OCI-LY3 (cell line): Measurements from ENCODE around the gene R3HCC1L.

ENCODE experiments used
- H2AFZ ChIP-seq: fragments of 200-600, 300-600 bp; shearing (Covaris generic); 2 replicates; pipeline ENCODE4 v1.6.0; 2014; ENCODE audit warnings: antibody characterized with exemption, low read depth, low read length
- H3K27ac ChIP-seq: fragments of 200-600, 300-600 bp; sonication (generic); 2 replicates; pipeline ENCODE4 v1.5.1; 2014; ENCODE audit warnings: mild to moderate bottlenecking, low read length, moderate library complexity, mixed read lengths
- H3K27me3 ChIP-seq: fragments of 200-600, 300-600 bp; sonication (generic); 2 replicates; pipeline ENCODE4 v1.6.1; 2014; ENCODE audit warnings: low read depth, low read length, mixed read lengths
- H3K36me3 ChIP-seq: fragments of 200-600, 300-600 bp; sonication (generic); replicated peaks from 2 replicates; pipeline ENCODE3; 2014; ENCODE audit warnings: low read depth, low read length, mixed read lengths
- H3K4me1 ChIP-seq: fragments of 300-600, 200-600 bp; sonication (generic); 2 replicates; pipeline ENCODE4 v1.6.1; 2014; ENCODE audit warnings: low read length, mixed read lengths
- H3K4me2 ChIP-seq: fragments of 200-600, 300-600 bp; sonication (generic); 2 replicates; pipeline ENCODE4 v1.6.1; 2014; ENCODE audit warnings: low read length, mixed read lengths
- H3K4me3 ChIP-seq: fragments of 300-600, 200-600 bp; sonication (generic); 2 replicates; pipeline ENCODE4 v1.5.1; 2014; ENCODE audit warnings: antibody characterized with exemption, mild to moderate bottlenecking, low read length, moderate library complexity
- H3K79me2 ChIP-seq: fragments of 300-600, 200-600 bp; shearing (Covaris generic); 2 replicates; pipeline ENCODE4 v1.6.1; 2014; ENCODE audit warnings: mild to moderate bottlenecking, low read length, mixed read lengths
- H3K9ac ChIP-seq: fragments of 300-600, 200-600 bp; shearing (Covaris generic); 2 replicates; pipeline ENCODE4 v1.6.0; 2014; ENCODE audit warnings: mild to moderate bottlenecking, low read length, moderate library complexity
- H3K9me3 ChIP-seq: fragments of 200-600, 300-600 bp; shearing (Covaris generic); 2 replicates; pipeline ENCODE4 v1.6.1; 2014; ENCODE audit warnings: low read length, mixed read lengths; ENCODE audit not compliant: insufficient read depth
- H4K20me1 ChIP-seq: fragments of 200-600, 300-600 bp; sonication (generic); 2 replicates; pipeline ENCODE4 v1.6.1; 2016; ENCODE audit warnings: low read length, mixed read lengths; ENCODE audit not compliant: insufficient read depth
- CTCF ChIP-seq: fragments of 200-600, 300-600 bp; sonication (generic); IDR thresholded peaks from 2 replicates; pipeline ENCODE4 v1.5.1; 2014; ENCODE audit warnings: antibody characterized with exemption, low read length, low read depth
- EZH2phosphoT487 ChIP-seq: fragments of 200-600 bp; shearing (Covaris generic); IDR thresholded peaks from 2 replicates; pipeline ENCODE4 v1.6.1; 2018; ENCODE audit warnings: antibody characterized with exemption, mixed run types, low read depth

Gene R3HCC1L

GRCh38 chr10:98269435-98269912, 135.0 kb downstream of the R3HCC1L start:
- no peak overlapping the region for H2AFZ ChIP-seq
- no peaks in the 10 kb centered on the region for H4K20me1 ChIP-seq
- no peaks in the 10 kb centered on the region for H3K9me3 ChIP-seq
- H3K79me2 ChIP-seq = no peaks in the 10 kb centered on the region
- no peak overlapping the region for H3K9ac ChIP-seq
- H3K4me1 ChIP-seq = peaks cover 3% of the 10 kb centered on the region; the same call in 1 of the 2 replicates
- TF ChIP-seq EZH2phosphoT487 = no peak
- TF ChIP-seq CTCF = no peak
- H3K27ac ChIP-seq = no peak overlapping the region
- H3K27me3 ChIP-seq = no peaks in the 10 kb centered on the region
- no peak overlapping the region for H3K4me2 ChIP-seq
- H3K4me3 ChIP-seq = no peak overlapping the region
- H3K36me3 ChIP-seq = no peaks in the 10 kb centered on the region

- Histone ChIP-seq H3K36me3 (no peaks in the 10 kb centered on the region), H2AFZ (no peak overlapping the region), H3K27me3 (no peaks in the 10 kb centered on the region), H3K4me2 (no peak overlapping the region), H3K4me3 (no peak overlapping the region), H3K27ac (no peak overlapping the region), H3K9ac (no peak overlapping the region), H3K79me2 (no peaks in the 10 kb centered on the region), H3K9me3 (no peaks in the 10 kb centered on the region), H4K20me1 (no peaks in the 10 kb centered on the region), H3K4me1 (peaks cover 3% of the 10 kb centered on the region; the same call in 1 of the 2 replicates)
- TF ChIP-seq EZH2phosphoT487 (no peak), CTCF (no peak)
Observed at GRCh38 chr10:98270073-98270740, 135.8 kb downstream of the R3HCC1L start.

GRCh38 chr10:98270786-98271185, 136.3 kb downstream of the R3HCC1L start:
- H4K20me1 ChIP-seq = no peaks in the 10 kb centered on the region
- no peaks in the 10 kb centered on the region for H3K79me2 ChIP-seq
- H3K4me2 ChIP-seq = no peak overlapping the region
- no peak overlapping the region for H3K27ac ChIP-seq
- H3K9me3 ChIP-seq = no peaks in the 10 kb centered on the region
- H3K9ac ChIP-seq = no peak overlapping the region
- no peaks in the 10 kb centered on the region for H3K36me3 ChIP-seq
- H3K27me3 ChIP-seq = no peaks in the 10 kb centered on the region
- no peak for TF ChIP-seq CTCF
- TF ChIP-seq EZH2phosphoT487 = no peak
- H2AFZ ChIP-seq = no peak overlapping the region
- H3K4me3 ChIP-seq = no peak overlapping the region
- peaks cover 3% of the 10 kb centered on the region; the same call in 1 of the 2 replicates for H3K4me1 ChIP-seq

- Histone ChIP-seq H3K4me3 (no peak overlapping the region), H3K27ac (no peak overlapping the region), H3K4me1 (peaks cover 3% of the 10 kb centered on the region; the same call in 1 of the 2 replicates)
Observed at GRCh38 chr10:98272245-98272644, 137.8 kb downstream of the R3HCC1L start.

More at GRCh38 chr10:98272245-98272644, 137.8 kb downstream of the R3HCC1L start:
- H3K36me3 ChIP-seq = no peaks in the 10 kb centered on the region
- no peak overlapping the region for H3K4me2 ChIP-seq
- H3K9me3 ChIP-seq = no peaks in the 10 kb centered on the region
- H3K9ac ChIP-seq = no peak overlapping the region
- no peaks in the 10 kb centered on the region for H4K20me1 ChIP-seq
- H3K79me2 ChIP-seq = no peaks in the 10 kb centered on the region
- H3K27me3 ChIP-seq = no peaks in the 10 kb centered on the region
- H2AFZ ChIP-seq = no peak overlapping the region
- TF ChIP-seq EZH2phosphoT487 (no peak), CTCF (no peak)
